SU-DHL-6 (cell line): ENCODE measurements around the gene IKZF5.

Experiments used
- H2AFZ ChIP-seq: fragments of 200-600 bp; sonication (generic); 2 replicates; pipeline ENCODE4 v1.6.1; 2014; ENCODE audit warnings: low read depth, mild to moderate bottlenecking, moderate library complexity, mixed read lengths, antibody characterized with exemption, low read length; ENCODE audit not compliant: severe bottlenecking
- H3F3A ChIP-seq: fragments of 200-600 bp; shearing (Covaris generic); 2 replicates; pipeline ENCODE4 v1.6.0; 2016; ENCODE audit warnings: antibody characterized with exemption, mild to moderate bottlenecking; ENCODE audit not compliant: insufficient read depth
- H3K27ac ChIP-seq: fragments of 200-600 bp; sonication (generic); 2 replicates; pipeline ENCODE4 v1.5.1; 2016; ENCODE audit warnings: low read depth, mild to moderate bottlenecking, low read length, moderate library complexity, mixed read lengths
- H3K27me3 ChIP-seq: fragments of 200-600 bp; sonication (generic), shearing (Covaris generic); 2 replicates; pipeline ENCODE4 v1.6.0; 2014; ENCODE audit warnings: mild to moderate bottlenecking, low read length
- H3K36me3 ChIP-seq: fragments of 200-600 bp; sonication (generic); 2 replicates; pipeline ENCODE4 v1.6.1; 2014; ENCODE audit warnings: mild to moderate bottlenecking, low read length, mixed read lengths
- H3K4me2 ChIP-seq: fragments of 300-600, 200-600 bp; shearing (Covaris generic), sonication (generic); 2 replicates; pipeline ENCODE4 v1.6.0; 2014; ENCODE audit warnings: low read length, low read depth, mild to moderate bottlenecking; ENCODE audit not compliant: poor library complexity, severe bottlenecking
- H3K4me3 ChIP-seq: fragments of 200-600 bp; sonication (generic); 2 replicates; pipeline ENCODE4 v1.5.1; 2014; ENCODE audit warnings: antibody characterized with exemption, low read length, mild to moderate bottlenecking, mixed read lengths; ENCODE audit not compliant: insufficient read depth, poor library complexity, severe bottlenecking
- H3K79me2 ChIP-seq: fragments of 200-600 bp; sonication (generic); 2 replicates; pipeline ENCODE4 v1.6.1; 2014; ENCODE audit warnings: mild to moderate bottlenecking, low read length, moderate library complexity; ENCODE audit not compliant: insufficient read depth
- H3K9ac ChIP-seq: fragments of 200-600 bp; sonication (generic); 2 replicates; pipeline ENCODE4 v1.7.0; 2014; ENCODE audit warnings: mild to moderate bottlenecking, low read length
- H3K9me2 ChIP-seq: fragments of 200-600 bp; sonication (generic); replicated peaks from 2 replicates; pipeline ENCODE4 v1.6.1; 2014; ENCODE audit warnings: low read length; ENCODE audit not compliant: insufficient read depth
- H3K9me3 ChIP-seq: fragments of 200-600 bp; sonication (generic); 2 replicates; pipeline ENCODE4 v1.6.1; 2014; ENCODE audit warnings: low read length, mixed read lengths; ENCODE audit not compliant: insufficient read depth
- H4K20me1 ChIP-seq: fragments of 200-600 bp; sonication (generic); 2 replicates; pipeline ENCODE4 v1.6.1; 2014; ENCODE audit warnings: low read depth, mild to moderate bottlenecking, antibody characterized with exemption, low read length, moderate library complexity, mixed read lengths
- EZH2phosphoT487 ChIP-seq: fragments of 200-600 bp; sonication (generic), shearing (Covaris generic); conservative IDR thresholded peaks from 2 replicates; pipeline ENCODE4 v1.6.1; 2018; ENCODE audit warnings: mild to moderate bottlenecking, antibody characterized with exemption, low read length, moderate library complexity, mixed read lengths
- TF ChIP-seq, protein P1 (sequence below): fragments of 200-600 bp; sonication (generic); IDR thresholded peaks from one replicate; pipeline ENCODE4 v1.5.1; 2017; ENCODE audit warnings: antibody characterized with exemption, mild to moderate bottlenecking, low read length, moderate library complexity; ENCODE audit not compliant: insufficient read depth, poor library complexity, severe bottlenecking

IKZF5 gene

DNA sequence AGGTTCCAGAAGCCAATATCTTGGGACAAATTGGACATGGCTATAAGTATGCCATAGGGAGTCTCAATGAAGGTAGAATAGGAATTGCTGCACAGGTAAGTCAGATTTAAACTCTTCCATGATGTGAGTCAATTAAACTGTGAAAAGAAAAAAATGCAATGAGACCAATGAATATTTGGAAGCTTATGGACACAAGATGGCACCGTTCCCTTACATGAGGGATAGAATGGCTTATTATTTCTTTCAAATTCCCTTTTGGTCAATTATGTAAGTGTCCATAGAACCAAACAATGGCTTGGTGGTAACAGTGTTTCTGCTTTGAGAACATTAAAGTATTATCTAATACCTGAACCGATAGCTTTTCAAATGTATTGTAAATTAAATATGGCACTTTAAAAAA, 35.8 kb upstream of the IKZF5 start:
- H3K9me3 ChIP-seq, result no peaks in the 10 kb centered on the region
- H3K27ac ChIP-seq, result no peak overlapping the region
- TF ChIP-seq EZH2phosphoT487, result no peak
- TF ChIP-seq, protein P1, sequence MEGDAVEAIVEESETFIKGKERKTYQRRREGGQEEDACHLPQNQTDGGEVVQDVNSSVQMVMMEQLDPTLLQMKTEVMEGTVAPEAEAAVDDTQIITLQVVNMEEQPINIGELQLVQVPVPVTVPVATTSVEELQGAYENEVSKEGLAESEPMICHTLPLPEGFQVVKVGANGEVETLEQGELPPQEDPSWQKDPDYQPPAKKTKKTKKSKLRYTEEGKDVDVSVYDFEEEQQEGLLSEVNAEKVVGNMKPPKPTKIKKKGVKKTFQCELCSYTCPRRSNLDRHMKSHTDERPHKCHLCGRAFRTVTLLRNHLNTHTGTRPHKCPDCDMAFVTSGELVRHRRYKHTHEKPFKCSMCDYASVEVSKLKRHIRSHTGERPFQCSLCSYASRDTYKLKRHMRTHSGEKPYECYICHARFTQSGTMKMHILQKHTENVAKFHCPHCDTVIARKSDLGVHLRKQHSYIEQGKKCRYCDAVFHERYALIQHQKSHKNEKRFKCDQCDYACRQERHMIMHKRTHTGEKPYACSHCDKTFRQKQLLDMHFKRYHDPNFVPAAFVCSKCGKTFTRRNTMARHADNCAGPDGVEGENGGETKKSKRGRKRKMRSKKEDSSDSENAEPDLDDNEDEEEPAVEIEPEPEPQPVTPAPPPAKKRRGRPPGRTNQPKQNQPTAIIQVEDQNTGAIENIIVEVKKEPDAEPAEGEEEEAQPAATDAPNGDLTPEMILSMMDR, result no peak
- no peaks in the 10 kb centered on the region for H3K36me3 ChIP-seq
- H3F3A ChIP-seq, result no peaks in the 10 kb centered on the region
- H4K20me1 ChIP-seq, result no peaks in the 10 kb centered on the region
- H3K79me2 ChIP-seq, result no peaks in the 10 kb centered on the region
- no peak overlapping the region for H3K9ac ChIP-seq
- no peak overlapping the region for H3K4me2 ChIP-seq
- no peaks in the 10 kb centered on the region for H3K9me2 ChIP-seq
- H3K27me3 ChIP-seq, result no peaks in the 10 kb centered on the region
- no peak overlapping the region for H2AFZ ChIP-seq
- H3K4me3 ChIP-seq, result no peak overlapping the region

DNA sequence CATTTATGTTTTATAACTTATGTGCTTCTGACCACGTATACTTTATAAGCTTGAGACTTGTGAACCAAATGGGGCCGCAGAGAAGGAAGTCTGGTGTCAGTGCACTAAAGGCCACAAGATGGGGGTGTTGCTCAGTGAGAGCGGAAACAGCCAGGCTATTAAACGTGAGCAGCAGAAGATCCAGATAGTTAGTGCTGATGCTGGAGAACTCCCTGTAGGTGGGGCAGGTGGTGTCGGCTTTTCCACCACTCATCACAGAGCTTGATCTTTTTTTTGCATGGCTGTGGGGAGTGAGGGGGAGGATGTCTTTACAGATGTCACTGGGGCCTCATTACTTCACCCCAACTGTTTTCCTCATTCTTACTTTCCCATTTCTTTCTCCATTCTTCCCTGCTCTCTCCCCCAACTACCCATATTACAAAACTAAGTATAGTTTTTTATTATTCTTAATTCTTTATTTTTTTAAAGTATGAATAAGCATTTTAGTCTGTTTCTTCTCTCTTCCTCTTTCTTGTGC, 34.9 kb upstream of the IKZF5 start:
- Histone ChIP-seq H3K27me3 (no peaks in the 10 kb centered on the region), H3K36me3 (no peaks in the 10 kb centered on the region), H3K4me2 (no peak overlapping the region), H4K20me1 (no peaks in the 10 kb centered on the region), H3K9me2 (no peaks in the 10 kb centered on the region), H3K27ac (no peak overlapping the region), H3F3A (no peaks in the 10 kb centered on the region), H3K79me2 (no peaks in the 10 kb centered on the region), H3K9ac (no peak overlapping the region), H3K9me3 (no peaks in the 10 kb centered on the region), H3K4me3 (no peak overlapping the region), H2AFZ (no peak overlapping the region)
- no peak for TF ChIP-seq EZH2phosphoT487
- TF ChIP-seq, protein P1, result peak; percentile 76

GRCh38 chr10:123042708-123043408, 34.3 kb upstream of the IKZF5 start:
- H3K27ac ChIP-seq, result no peak overlapping the region
- no peaks in the 10 kb centered on the region for H4K20me1 ChIP-seq
- no peaks in the 10 kb centered on the region for H3K9me2 ChIP-seq
- H3K36me3 ChIP-seq, result no peaks in the 10 kb centered on the region
- no peak overlapping the region for H3K4me3 ChIP-seq
- no peaks in the 10 kb centered on the region for H3K9me3 ChIP-seq
- H2AFZ ChIP-seq, result no peak overlapping the region
- no peaks in the 10 kb centered on the region for H3F3A ChIP-seq
- H3K27me3 ChIP-seq, result no peaks in the 10 kb centered on the region
- TF ChIP-seq EZH2phosphoT487, result no peak
- TF ChIP-seq, protein P1, result no peak
- no peaks in the 10 kb centered on the region for H3K79me2 ChIP-seq
- H3K9ac ChIP-seq, result no peak overlapping the region
- H3K4me2 ChIP-seq, result no peak overlapping the region
